ENCODE measurements around the gene ATG9B.

The ATG9B gene

GRCh38 chr7:150986099-150986512, 38.2 kb downstream of the ATG9B start:
- TF ChIP-seq CTCF (conservative IDR thresholded peaks at IDR 0.05; ENCODE audit: low read length): peak; percentile 75
- no peak overlapping the region for H3K4me3 ChIP-seq (ENCODE audit: low read length)
- peak; percentile 38 for DNase-seq (ENCODE audit: low read depth)

- peak; percentile 17 for DNase-seq (ENCODE audit: low read depth)
- H3K4me3 ChIP-seq (ENCODE audit: low read length): no peak overlapping the region
- no peak for TF ChIP-seq CTCF (conservative IDR thresholded peaks at IDR 0.05; ENCODE audit: low read length)
Measured at GRCh38 chr7:150983893-150984368, 40.4 kb downstream of the ATG9B start.

DNA sequence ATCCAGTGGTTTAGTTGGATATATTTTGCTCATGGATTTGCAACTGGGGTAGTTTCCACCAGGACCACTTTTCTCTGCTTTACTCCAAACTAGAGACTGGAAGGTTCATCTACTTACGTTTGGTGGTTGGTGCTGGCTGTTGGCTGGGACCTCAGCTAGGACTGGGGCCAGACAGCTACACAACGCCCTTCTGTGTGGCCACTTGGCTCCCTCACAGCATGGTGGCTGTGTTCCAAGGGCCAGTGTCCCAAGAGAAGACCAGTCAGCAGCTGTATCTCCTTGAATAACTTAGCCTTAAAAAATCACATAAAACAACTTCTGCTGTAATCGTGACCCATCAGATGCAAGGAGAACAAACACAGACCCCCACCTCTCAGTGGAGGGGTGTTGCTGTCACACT, 41.9 kb downstream of the ATG9B start:
- DNase-seq (ENCODE audit: low read depth): no peak
- no peak for TF ChIP-seq CTCF (conservative IDR thresholded peaks at IDR 0.05; ENCODE audit: low read length)
- no peak overlapping the region for H3K4me3 ChIP-seq (ENCODE audit: low read length)

DNA sequence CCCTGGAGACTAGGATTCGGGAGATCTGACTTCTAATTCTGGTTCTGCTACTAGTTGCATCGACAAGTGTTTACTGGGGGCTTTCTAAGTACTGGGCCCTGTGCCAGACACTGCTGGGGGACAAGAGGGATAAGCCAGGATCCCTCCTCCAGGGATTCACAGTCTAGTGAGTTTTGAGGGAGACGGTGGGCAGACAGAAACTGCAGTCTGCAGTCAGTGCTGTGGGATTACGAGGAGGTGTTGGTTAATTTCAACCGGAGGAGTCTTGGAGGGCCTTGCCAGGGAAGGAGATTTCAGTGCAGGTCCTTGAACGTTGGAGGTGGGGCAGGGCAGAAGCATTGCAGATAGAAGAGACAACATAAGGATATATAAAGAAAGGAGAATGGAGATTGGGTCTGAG, 42.6 kb downstream of the ATG9B start:
- H3K4me3 ChIP-seq (ENCODE audit: low read length): no peak overlapping the region
- no peak for TF ChIP-seq CTCF (conservative IDR thresholded peaks at IDR 0.05; ENCODE audit: low read length)
- no peak for DNase-seq (ENCODE audit: low read depth)

DNA sequence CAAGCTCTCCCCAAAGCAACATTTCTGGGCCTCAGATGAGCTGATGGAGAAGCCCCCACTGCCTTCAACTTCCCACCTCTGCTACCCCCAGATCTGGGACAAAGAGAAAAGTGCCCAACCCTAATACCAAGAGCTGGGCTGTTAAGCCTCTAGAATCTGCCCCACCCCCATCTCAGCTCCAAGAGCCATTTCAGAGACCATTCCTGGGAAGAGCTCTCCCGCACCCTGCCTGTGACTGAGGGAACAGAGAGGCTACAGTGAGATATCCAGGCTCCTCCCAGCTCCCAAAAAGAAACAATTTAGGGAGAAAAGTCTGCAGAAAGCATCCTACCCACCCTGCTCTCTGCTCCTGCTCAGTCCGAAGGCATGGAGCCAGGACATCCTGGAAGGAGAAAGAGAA, 43.6 kb downstream of the ATG9B start:
- no peak overlapping the region for H3K4me3 ChIP-seq (ENCODE audit: low read length)
- DNase-seq (ENCODE audit: low read depth): no peak
- no peak for TF ChIP-seq CTCF (conservative IDR thresholded peaks at IDR 0.05; ENCODE audit: low read length)

GRCh38 chr7:150979713-150980390, 44.4 kb downstream of the ATG9B start:
- H3K4me3 ChIP-seq (ENCODE audit: low read length): no peak overlapping the region
- no peak for TF ChIP-seq CTCF (conservative IDR thresholded peaks at IDR 0.05; ENCODE audit: low read length)
- no peak for DNase-seq (ENCODE audit: low read depth)

- no peak for DNase-seq (ENCODE audit: low read depth)
- H3K4me3 ChIP-seq (ENCODE audit: low read length): no peak within 1 kb of the TSS
- TF ChIP-seq CTCF (conservative IDR thresholded peaks at IDR 0.05; ENCODE audit: low read length): no peak
Measured at GRCh38 chr7:150978126-150978789, 46.0 kb downstream of the ATG9B start, which contains the start of gene KCNH2. Gene KCNH2, minus strand, starts transcription at chr7:150978321. Its CDS starts 408 bp downstream, at chr7:150977913.
